ENCODE measurements around the gene TMEM221.

DNA sequence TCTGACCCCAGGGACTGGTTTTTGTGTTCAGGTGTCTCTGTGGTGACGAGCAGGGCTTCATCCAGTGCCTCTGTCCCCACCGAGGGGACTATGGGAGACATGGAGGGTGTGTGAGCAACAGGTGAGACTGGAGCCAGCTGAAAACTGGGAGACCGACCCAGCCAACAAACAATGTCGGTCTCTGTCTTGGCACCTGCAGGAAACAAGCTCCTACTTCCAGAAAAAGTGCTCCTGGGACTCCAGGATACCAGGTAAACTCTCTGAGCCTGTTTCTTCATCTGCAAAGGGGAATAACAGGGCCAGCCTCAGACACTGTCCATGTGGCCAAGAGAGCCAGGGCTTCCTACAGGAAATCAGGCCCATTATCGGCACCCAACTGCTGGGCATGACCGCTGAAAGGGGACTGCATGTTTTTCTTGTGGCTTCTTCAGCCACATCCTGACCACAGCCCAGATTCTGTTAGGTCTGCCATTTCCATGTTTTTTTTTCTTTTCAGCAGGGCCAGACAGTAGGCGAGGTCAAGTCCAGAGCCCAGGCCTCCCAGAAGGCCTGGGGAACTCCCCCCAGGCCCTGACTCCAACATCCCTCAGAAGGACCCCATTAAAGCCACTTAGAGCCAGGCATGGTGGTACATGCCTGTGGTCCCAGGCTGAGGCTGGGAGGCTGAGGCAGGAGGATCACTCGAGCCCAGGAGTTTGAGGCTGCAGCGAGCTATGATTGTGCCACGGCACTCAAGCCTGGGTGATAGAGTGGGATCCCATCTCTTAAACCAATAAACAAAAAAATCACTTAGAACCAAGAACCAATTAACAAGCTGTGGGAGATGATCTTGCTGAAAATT is 42.2 kb downstream of the TMEM221 start:
- TF ChIP-seq, protein P1, sequence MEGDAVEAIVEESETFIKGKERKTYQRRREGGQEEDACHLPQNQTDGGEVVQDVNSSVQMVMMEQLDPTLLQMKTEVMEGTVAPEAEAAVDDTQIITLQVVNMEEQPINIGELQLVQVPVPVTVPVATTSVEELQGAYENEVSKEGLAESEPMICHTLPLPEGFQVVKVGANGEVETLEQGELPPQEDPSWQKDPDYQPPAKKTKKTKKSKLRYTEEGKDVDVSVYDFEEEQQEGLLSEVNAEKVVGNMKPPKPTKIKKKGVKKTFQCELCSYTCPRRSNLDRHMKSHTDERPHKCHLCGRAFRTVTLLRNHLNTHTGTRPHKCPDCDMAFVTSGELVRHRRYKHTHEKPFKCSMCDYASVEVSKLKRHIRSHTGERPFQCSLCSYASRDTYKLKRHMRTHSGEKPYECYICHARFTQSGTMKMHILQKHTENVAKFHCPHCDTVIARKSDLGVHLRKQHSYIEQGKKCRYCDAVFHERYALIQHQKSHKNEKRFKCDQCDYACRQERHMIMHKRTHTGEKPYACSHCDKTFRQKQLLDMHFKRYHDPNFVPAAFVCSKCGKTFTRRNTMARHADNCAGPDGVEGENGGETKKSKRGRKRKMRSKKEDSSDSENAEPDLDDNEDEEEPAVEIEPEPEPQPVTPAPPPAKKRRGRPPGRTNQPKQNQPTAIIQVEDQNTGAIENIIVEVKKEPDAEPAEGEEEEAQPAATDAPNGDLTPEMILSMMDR (IDR thresholded peaks at IDR 0.05; ENCODE audit: low read depth, low read length) = no peak
- TF ChIP-seq EZH2phosphoT487 (IDR thresholded peaks at IDR 0.05; ENCODE audit: low read depth) = no peak

Measured in OCI-LY3 (cell line).